IgD-negative memory B cell (primary cell): ENCODE data around the gene COPRS. TPM values are rescaled to one million over a fixed set of nuclear protein-coding genes. Genes with fewer than 3 reads are reported as not detected.

Experiments
- H3K27ac Mint-ChIP-seq, 3 donors: one replicate each; pipeline ENCODE4 v1.8.0; 2020 to 2022; ENCODE audit warnings: mild to moderate bottlenecking in 3 of 3, mixed read lengths in 3 of 3, moderate library complexity in 1 of 3
- H3K27me3 Mint-ChIP-seq: one replicate; pipeline ENCODE4 v1.8.0; 2021; ENCODE audit warnings: mixed read lengths
- H3K36me3 Mint-ChIP-seq: one replicate; pipeline ENCODE4 v1.8.0; 2020; ENCODE audit warnings: mild to moderate bottlenecking, mixed read lengths
- H3K4me1 Mint-ChIP-seq, 3 donors: one replicate each; pipeline ENCODE4 v1.8.0; 2020 to 2022; ENCODE audit warnings: mixed read lengths in 3 of 3, mild to moderate bottlenecking in 1 of 3
- H3K4me3 Mint-ChIP-seq, 4 donors: one replicate each; pipeline ENCODE4 v1.8.0; 2020 to 2022; ENCODE audit warnings: mild to moderate bottlenecking in 4 of 4, mixed read lengths in 4 of 4, moderate library complexity in 3 of 4
- H3K9me3 Mint-ChIP-seq, 3 donors: one replicate each; pipeline ENCODE4 v1.8.0; 2020 to 2021; ENCODE audit warnings: mixed read lengths in 3 of 3, mild to moderate bottlenecking in 1 of 3
- polyA plus RNA-seq: library from polyadenylated mRNA; unstranded; fragments of 300-500 nt; fragmentation: Illumina TruSeq; gene quantifications from one replicate; pipeline ENCODE4 v1.2.3, GENCODE V29; 2021

COPRS gene
- polyA plus RNA-seq, 1 donor from 2014 or later = 35.4 TPM

GRCh38 chr17:31806921-31807320 is 52.1 kb downstream of the COPRS start:
- H3K27ac Mint-ChIP-seq = no peak overlapping the region
- peaks cover 2% of the 10 kb centered on the region for H3K27me3 Mint-ChIP-seq
- no peak overlapping the region for H3K4me3 Mint-ChIP-seq
- no peaks in the 10 kb centered on the region for H3K9me3 Mint-ChIP-seq
- peaks cover 0 to 2% (median 2%) of the 10 kb centered on the region in 3 donors for H3K4me1 Mint-ChIP-seq
- H3K36me3 Mint-ChIP-seq = no peaks in the 10 kb centered on the region

- Mint-ChIP-seq H3K4me3 (no peak overlapping the region), H3K36me3 (no peaks in the 10 kb centered on the region), H3K27me3 (no peaks in the 10 kb centered on the region), H3K4me1 (peaks cover 0 to 2% (median 2%) of the 10 kb centered on the region in 3 donors), H3K9me3 (no peaks in the 10 kb centered on the region), H3K27ac (no peak overlapping the region)
Observed at GRCh38 chr17:31803494-31804213, 55.4 kb downstream of the COPRS start.

GRCh38 chr17:31802502-31802901 is 56.5 kb downstream of the COPRS start:
- Mint-ChIP-seq H3K4me3 (no peak overlapping the region), H3K27me3 (peaks cover 4% of the 10 kb centered on the region), H3K36me3 (no peaks in the 10 kb centered on the region), H3K27ac (no peak overlapping the region), H3K9me3 (no peaks in the 10 kb centered on the region), H3K4me1 (peaks cover 0 to 2% (median 2%) of the 10 kb centered on the region in 3 donors)

Other genes starting within 250 kb of the COPRS start
- 66.3 TPM for gene UTP6, start 42.5 kb upstream of the COPRS start, polyA plus RNA-seq
- 25.0 TPM for gene SUZ12, start 77.8 kb upstream of the COPRS start, polyA plus RNA-seq
- gene LRRC37B, start 148.1 kb upstream of the COPRS start, polyA plus RNA-seq = 3.9 TPM